ENCODE results near the gene PDE4D. TPM values are rescaled to one million over a fixed set of nuclear protein-coding genes. Genes with fewer than 3 reads are reported as not detected.

Gene PDE4D
- total and polyA plus RNA-seq, 2 of the 4 experiments (the other 2 are of a cell fraction): 1.4 to 7.9 TPM

DNA sequence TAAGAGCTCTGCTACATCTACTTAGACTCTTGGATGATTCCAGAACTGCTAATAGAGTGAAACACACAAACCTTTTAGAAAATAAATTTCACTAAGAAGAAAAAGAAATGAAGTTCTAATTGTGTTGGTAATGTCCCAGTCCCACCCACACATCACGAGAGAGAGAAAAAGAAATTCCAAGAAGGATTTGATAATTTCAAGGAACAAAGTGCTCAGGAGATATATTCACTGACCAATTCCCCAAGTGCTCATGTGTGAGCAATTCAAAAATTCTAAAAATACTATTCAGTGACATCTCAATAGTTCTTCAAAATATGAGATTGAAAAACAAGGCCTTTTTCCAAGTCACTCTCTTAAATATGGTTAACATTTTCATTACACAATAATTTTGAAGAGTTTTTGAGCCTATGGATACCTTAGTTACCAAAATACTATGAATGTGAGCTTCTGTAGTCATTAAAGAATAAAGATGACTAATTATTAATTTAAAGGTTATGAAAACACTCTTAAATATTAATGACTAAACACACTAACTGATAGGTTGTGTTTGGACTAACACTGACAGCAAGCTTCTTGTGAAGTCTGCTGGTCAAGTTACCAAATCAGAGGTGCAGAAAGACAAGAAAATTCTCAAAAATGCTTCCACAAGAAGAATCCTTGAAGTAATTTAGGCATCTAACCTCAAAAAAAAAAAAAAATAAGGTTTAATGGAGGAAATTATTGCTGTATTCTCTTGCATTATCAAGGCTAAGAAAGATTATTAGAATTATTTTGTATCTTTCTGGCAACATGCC, 245.3 kb downstream of the PDE4D start:
- no peak overlapping the region for H2BK20ac ChIP-seq (ENCODE audit: low read depth, low read length)
- H4K20me1 ChIP-seq (ENCODE audit: insufficient read depth, low read length): no peaks in the 10 kb centered on the region
- no peak for TF ChIP-seq NFE2L2 (IDR thresholded peaks at IDR 0.05; ENCODE audit: low read depth, low read length)
- no peak for TF ChIP-seq SMC3 (IDR thresholded peaks at IDR 0.05; ENCODE audit: low read depth, low read length)
- TF ChIP-seq FOS (IDR thresholded peaks at IDR 0.05; ENCODE audit: low read depth, low read length): no peak
- TF ChIP-seq MAZ (IDR thresholded peaks at IDR 0.05; ENCODE audit: borderline replicate concordance, low read depth, low read length): no peak
- no peak for TF ChIP-seq CHD1 (IDR thresholded peaks at IDR 0.05; ENCODE audit: low read depth, low read length)
- no peak for TF ChIP-seq BHLHE40 (IDR thresholded peaks at IDR 0.05; ENCODE audit: low read depth, low read length)
- TF ChIP-seq RFX5 (IDR thresholded peaks at IDR 0.05; ENCODE audit: low read depth, low read length): no peak
- H3K14ac ChIP-seq (replicated peaks; ENCODE audit: low read depth, low read length): no peak overlapping the region
- H3K4me1 ChIP-seq (ENCODE audit: control insufficient read depth, insufficient read depth, low read length): no peaks in the 10 kb centered on the region
- no peak overlapping the region for H3K4me2 ChIP-seq (ENCODE audit: low read depth, low read length)
- no peak overlapping the region for H2AK9ac ChIP-seq (replicated peaks; ENCODE audit: low read depth, low read length, poor library complexity)
- dilution Hi-C loops (cut with HindIII; ENCODE audit: low sequenced_read_pairs, unreplicated experiment): no loop called here
- in situ Hi-C loops (cut with MboI; ENCODE audit: low sequenced_read_pairs): no loop called here
- no CpG with 5 or more reads among the region's 1 CpG for WGBS, 2 experiments (ENCODE audit: extremely low coverage in 2 of 2, insufficient read length in 1 of 2)
- H3K9me1 ChIP-seq (ENCODE audit: insufficient read depth, low read length): no peaks in the 10 kb centered on the region
- no peak overlapping the region for H2AFZ ChIP-seq (replicated peaks; ENCODE audit: low read length, poor library complexity)
- H3K18ac ChIP-seq (ENCODE audit: low read depth, low read length): no peak overlapping the region
- H2BK5ac ChIP-seq (ENCODE audit: low read depth, low read length, poor library complexity, severe bottlenecking): no peak overlapping the region
- no peaks in the 10 kb centered on the region for H3K36me3 ChIP-seq (ENCODE audit: control insufficient read depth, insufficient read depth, low read length)
- ChIA-PET CTCF (interaction anchor here (0.7 kb wide), 1 partner anchor 111 kb away, joined by 3 read pairs; no protein-coding TSS in a partner anchor), POLR2A (ENCODE audit: unreplicated experiment) (no interaction called here)
- H3K79me1 ChIP-seq (ENCODE audit: low read depth in 1 of 2, low read length in 2 of 2): no peaks in the 10 kb centered on the region
- ATAC-seq (ENCODE audit: low read depth): no peak
- H3K27me3 ChIP-seq (ENCODE audit: control insufficient read depth, insufficient read depth, low read length): no peaks in the 10 kb centered on the region
- H3K56ac ChIP-seq (ENCODE audit: extremely low read depth, insufficient read depth, low read length): no peak overlapping the region
- intact Hi-C loops (cut with micrococcal nuclease): no loop called here
- no peak overlapping the region for H4K5ac ChIP-seq (ENCODE audit: low read depth, low read length)
- no peak overlapping the region for H3K4ac ChIP-seq (ENCODE audit: low read depth, low read length)
- no peak overlapping the region for H2BK120ac ChIP-seq (ENCODE audit: low read depth, low read length)
- H4K91ac ChIP-seq (ENCODE audit: insufficient read depth, low read depth, low read length): no peak overlapping the region
- no peak overlapping the region for H3K27ac ChIP-seq (ENCODE audit: insufficient read depth, low read length)
- H3K9ac ChIP-seq (ENCODE audit: low read depth, low read length): no peak overlapping the region
- H3K4me3 ChIP-seq (ENCODE audit: insufficient read depth, low read depth, low read length): no peak overlapping the region
- H2AK5ac ChIP-seq (ENCODE audit: low read depth, low read length): no peak overlapping the region
- H3K9me3 ChIP-seq (ENCODE audit: control insufficient read depth, insufficient read depth, low read length): no peaks in the 10 kb centered on the region
- no peak overlapping the region for H3K23ac ChIP-seq (ENCODE audit: low read depth, low read length)
- H4K8ac ChIP-seq (ENCODE audit: low read depth in 2 of 2, low read length in 2 of 2): no peak overlapping the region
- no peak overlapping the region for H2BK15ac ChIP-seq (ENCODE audit: low read depth, low read length)
- no TSS peak for BruUV-seq (replicated peaks)
- no peak for DNase-seq

Measured in IMR-90 (cell line).